K562 (cell line): ENCODE results near the gene GNPTAB. TPM values are rescaled to one million over a fixed set of nuclear protein-coding genes. Genes with fewer than 3 reads are reported as not detected.

Experiments used
- ARNT ChIP-seq, 2 experiments: fragments of 450-650 bp; IDR thresholded peaks; 2 replicates each; pipeline ENCODE4 v1.6.1; 2016; ENCODE audit warnings: mild to moderate bottlenecking in 1 of 2
- ILK ChIP-seq: fragments of 450-650 bp; IDR thresholded peaks from 2 replicates; pipeline ENCODE4 v1.6.1; 2016; ENCODE audit warnings: missing genetic modification characterization, low read depth, mild to moderate bottlenecking, missing compliant biosample characterization, moderate library complexity, borderline replicate concordance
- LCOR ChIP-seq: sonication (generic); formaldehyde crosslinking; IDR thresholded peaks from 2 replicates; pipeline ENCODE4 v1.8.0; 2022; ENCODE audit warnings: mild to moderate bottlenecking, missing genetic modification reagents
- MAFF ChIP-seq: IDR thresholded peaks from 2 replicates; pipeline ENCODE4 v1.6.1; 2012; ENCODE audit warnings: low read length, improper control_type of control experiment
- MCM3 ChIP-seq: fragments of 450-650 bp; IDR thresholded peaks from 2 replicates; pipeline ENCODE4 v1.6.1; 2016
- MIER1 ChIP-seq: fragments of 450-650 bp; IDR thresholded peaks from 2 replicates; pipeline ENCODE4 v1.6.1; 2016; ENCODE audit warnings: antibody characterized with exemption, mild to moderate bottlenecking, low read depth
- PBX2 ChIP-seq, 2 experiments: IDR thresholded peaks in 1 of 2; conservative IDR thresholded peaks in 1 of 2; 2 replicates each; pipeline ENCODE4 v1.6.1; 2016; ENCODE audit warnings: low read depth in 2 of 2, mild to moderate bottlenecking in 1 of 2, missing compliant biosample characterization in 1 of 2, missing genetic modification characterization in 1 of 2, moderate library complexity in 1 of 2
- POLR2AphosphoS2 ChIP-seq: IDR thresholded peaks from 2 replicates; pipeline ENCODE4 v1.6.1; 2012; ENCODE audit warnings: low read length, improper control_type of control experiment
- POLR3A ChIP-seq: IDR thresholded peaks from 2 replicates; pipeline ENCODE4 v1.6.1; 2011; ENCODE audit warnings: borderline replicate concordance, mild to moderate bottlenecking, moderate library complexity; ENCODE audit not compliant: insufficient read length, insufficient read depth; ENCODE audit errors: extremely low read depth
- THRAP3 ChIP-seq: fragments of 450-650 bp; IDR thresholded peaks from 2 replicates; pipeline ENCODE4 v1.6.1; 2016; ENCODE audit warnings: mild to moderate bottlenecking, inconsistent platforms, borderline replicate concordance
- WHSC1 ChIP-seq: IDR thresholded peaks from one replicate; pipeline ENCODE4 v1.6.1; 2012; ENCODE audit warnings: low read length, control low read depth, inconsistent platforms
- ZBTB8A ChIP-seq: fragments of 450-650 bp; IDR thresholded peaks from 2 replicates; pipeline ENCODE4 v1.6.1; 2018; ENCODE audit warnings: mild to moderate bottlenecking, moderate library complexity; ENCODE audit not compliant: partially characterized antibody
- ZNF253 ChIP-seq: fragments of 250-450 bp; sonication (Bioruptor Pico); conservative IDR thresholded peaks from 2 replicates; pipeline ENCODE4 v1.6.1; 2021; ENCODE audit warnings: mild to moderate bottlenecking
- polyA plus RNA-seq, 8 experiments: library from polyadenylated mRNA; depleted of rRNA in 4 of 8; stranded (reverse) in 5 of 8; unstranded in 3 of 8; fragments of >200 nt; fragmentation: Nextera tagmentation in 2 of 8; fragmentation: Illumina TruSeq in 1 of 8; extraction: Ambion mirVana in 2 of 8; extraction: Trizol in 1 of 8; gene quantifications; 2 replicates each; pipeline versions ENCODE4 v1.2.1 to v1.2.3, GENCODE V29; 2011 to 2014; ENCODE audit warnings: inconsistent platforms in 1 of 8, missing spikeins in 1 of 8
- total RNA-seq, 7 experiments: library from RNA; depleted of rRNA in 6 of 7; stranded (reverse); fragments of >200 nt in 6 of 7; fragmentation: Illumina TruSeq in 2 of 7; extraction: Trizol in 2 of 7; gene quantifications; 2 replicates each; pipeline versions ENCODE4 v1.2.1 to v1.2.3, GENCODE V29; 2011 to 2021; ENCODE audit warnings: low replicate concordance in 1 of 7
- TF ChIP-seq, protein P1 (sequence below): fragments of 200-600 bp; sonication (generic); IDR thresholded peaks from one replicate; pipeline ENCODE4 v1.6.1; 2012; ENCODE audit warnings: mild to moderate bottlenecking, low read depth, low read length, inconsistent platforms

The GNPTAB gene
- total and polyA plus RNA-seq, 9 of the 15 experiments (the other 6 are each of a cell fraction or from before 2014, with no cell fraction given): 5.9 to 23.2 (median 19.3) TPM

GRCh38 chr12:101697930-101698799 is 132.6 kb downstream of the GNPTAB start (continued):
- TF ChIP-seq MCM3: no peak
- TF ChIP-seq THRAP3: no peak
- TF ChIP-seq PBX2 (CRISPR knock-in tag; IDR thresholded peaks at IDR 0.05; ENCODE audit: low read depth): no peak
- no peak for TF ChIP-seq PBX2 (tag; conservative IDR thresholded peaks at IDR 0.05; ENCODE audit: low read depth)
- TF ChIP-seq, protein P1, sequence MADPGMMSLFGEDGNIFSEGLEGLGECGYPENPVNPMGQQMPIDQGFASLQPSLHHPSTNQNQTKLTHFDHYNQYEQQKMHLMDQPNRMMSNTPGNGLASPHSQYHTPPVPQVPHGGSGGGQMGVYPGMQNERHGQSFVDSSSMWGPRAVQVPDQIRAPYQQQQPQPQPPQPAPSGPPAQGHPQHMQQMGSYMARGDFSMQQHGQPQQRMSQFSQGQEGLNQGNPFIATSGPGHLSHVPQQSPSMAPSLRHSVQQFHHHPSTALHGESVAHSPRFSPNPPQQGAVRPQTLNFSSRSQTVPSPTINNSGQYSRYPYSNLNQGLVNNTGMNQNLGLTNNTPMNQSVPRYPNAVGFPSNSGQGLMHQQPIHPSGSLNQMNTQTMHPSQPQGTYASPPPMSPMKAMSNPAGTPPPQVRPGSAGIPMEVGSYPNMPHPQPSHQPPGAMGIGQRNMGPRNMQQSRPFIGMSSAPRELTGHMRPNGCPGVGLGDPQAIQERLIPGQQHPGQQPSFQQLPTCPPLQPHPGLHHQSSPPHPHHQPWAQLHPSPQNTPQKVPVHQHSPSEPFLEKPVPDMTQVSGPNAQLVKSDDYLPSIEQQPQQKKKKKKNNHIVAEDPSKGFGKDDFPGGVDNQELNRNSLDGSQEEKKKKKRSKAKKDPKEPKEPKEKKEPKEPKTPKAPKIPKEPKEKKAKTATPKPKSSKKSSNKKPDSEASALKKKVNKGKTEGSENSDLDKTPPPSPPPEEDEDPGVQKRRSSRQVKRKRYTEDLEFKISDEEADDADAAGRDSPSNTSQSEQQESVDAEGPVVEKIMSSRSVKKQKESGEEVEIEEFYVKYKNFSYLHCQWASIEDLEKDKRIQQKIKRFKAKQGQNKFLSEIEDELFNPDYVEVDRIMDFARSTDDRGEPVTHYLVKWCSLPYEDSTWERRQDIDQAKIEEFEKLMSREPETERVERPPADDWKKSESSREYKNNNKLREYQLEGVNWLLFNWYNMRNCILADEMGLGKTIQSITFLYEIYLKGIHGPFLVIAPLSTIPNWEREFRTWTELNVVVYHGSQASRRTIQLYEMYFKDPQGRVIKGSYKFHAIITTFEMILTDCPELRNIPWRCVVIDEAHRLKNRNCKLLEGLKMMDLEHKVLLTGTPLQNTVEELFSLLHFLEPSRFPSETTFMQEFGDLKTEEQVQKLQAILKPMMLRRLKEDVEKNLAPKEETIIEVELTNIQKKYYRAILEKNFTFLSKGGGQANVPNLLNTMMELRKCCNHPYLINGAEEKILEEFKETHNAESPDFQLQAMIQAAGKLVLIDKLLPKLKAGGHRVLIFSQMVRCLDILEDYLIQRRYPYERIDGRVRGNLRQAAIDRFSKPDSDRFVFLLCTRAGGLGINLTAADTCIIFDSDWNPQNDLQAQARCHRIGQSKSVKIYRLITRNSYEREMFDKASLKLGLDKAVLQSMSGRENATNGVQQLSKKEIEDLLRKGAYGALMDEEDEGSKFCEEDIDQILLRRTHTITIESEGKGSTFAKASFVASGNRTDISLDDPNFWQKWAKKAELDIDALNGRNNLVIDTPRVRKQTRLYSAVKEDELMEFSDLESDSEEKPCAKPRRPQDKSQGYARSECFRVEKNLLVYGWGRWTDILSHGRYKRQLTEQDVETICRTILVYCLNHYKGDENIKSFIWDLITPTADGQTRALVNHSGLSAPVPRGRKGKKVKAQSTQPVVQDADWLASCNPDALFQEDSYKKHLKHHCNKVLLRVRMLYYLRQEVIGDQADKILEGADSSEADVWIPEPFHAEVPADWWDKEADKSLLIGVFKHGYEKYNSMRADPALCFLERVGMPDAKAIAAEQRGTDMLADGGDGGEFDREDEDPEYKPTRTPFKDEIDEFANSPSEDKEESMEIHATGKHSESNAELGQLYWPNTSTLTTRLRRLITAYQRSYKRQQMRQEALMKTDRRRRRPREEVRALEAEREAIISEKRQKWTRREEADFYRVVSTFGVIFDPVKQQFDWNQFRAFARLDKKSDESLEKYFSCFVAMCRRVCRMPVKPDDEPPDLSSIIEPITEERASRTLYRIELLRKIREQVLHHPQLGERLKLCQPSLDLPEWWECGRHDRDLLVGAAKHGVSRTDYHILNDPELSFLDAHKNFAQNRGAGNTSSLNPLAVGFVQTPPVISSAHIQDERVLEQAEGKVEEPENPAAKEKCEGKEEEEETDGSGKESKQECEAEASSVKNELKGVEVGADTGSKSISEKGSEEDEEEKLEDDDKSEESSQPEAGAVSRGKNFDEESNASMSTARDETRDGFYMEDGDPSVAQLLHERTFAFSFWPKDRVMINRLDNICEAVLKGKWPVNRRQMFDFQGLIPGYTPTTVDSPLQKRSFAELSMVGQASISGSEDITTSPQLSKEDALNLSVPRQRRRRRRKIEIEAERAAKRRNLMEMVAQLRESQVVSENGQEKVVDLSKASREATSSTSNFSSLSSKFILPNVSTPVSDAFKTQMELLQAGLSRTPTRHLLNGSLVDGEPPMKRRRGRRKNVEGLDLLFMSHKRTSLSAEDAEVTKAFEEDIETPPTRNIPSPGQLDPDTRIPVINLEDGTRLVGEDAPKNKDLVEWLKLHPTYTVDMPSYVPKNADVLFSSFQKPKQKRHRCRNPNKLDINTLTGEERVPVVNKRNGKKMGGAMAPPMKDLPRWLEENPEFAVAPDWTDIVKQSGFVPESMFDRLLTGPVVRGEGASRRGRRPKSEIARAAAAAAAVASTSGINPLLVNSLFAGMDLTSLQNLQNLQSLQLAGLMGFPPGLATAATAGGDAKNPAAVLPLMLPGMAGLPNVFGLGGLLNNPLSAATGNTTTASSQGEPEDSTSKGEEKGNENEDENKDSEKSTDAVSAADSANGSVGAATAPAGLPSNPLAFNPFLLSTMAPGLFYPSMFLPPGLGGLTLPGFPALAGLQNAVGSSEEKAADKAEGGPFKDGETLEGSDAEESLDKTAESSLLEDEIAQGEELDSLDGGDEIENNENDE: no peak
- no peak for TF ChIP-seq ZBTB8A
- no peak for TF ChIP-seq POLR2AphosphoS2
- no peak for TF ChIP-seq ARNT (IDR thresholded peaks at IDR 0.05)
- TF ChIP-seq ILK (tag): no peak
- TF ChIP-seq ZNF253 (CRISPR knock-in tag): no peak
- no peak for TF ChIP-seq POLR3A
- TF ChIP-seq WHSC1: no peak
- no peak for TF ChIP-seq LCOR (CRISPR knock-in tag)
- no peak for TF ChIP-seq MIER1
- TF ChIP-seq MAFF: no peak
